DOHH2 (cell line): ENCODE measurements around the gene FBXO42.
A peak's percentile ranks its signal among the peaks of the same experiment; 100 is the strongest.

Source experiments
- H3F3A ChIP-seq: fragments of 200-600 bp; sonication (generic), shearing (Covaris generic); 2 replicates; pipeline ENCODE4 v1.6.0; 2016; ENCODE audit warnings: antibody characterized with exemption, mild to moderate bottlenecking; ENCODE audit not compliant: control insufficient read depth, insufficient read depth
- H3K27ac ChIP-seq: fragments of 200-600 bp; sonication (generic); 2 replicates; pipeline ENCODE4 v1.5.1; 2014; ENCODE audit warnings: low read depth, mild to moderate bottlenecking, low read length, moderate library complexity
- H3K27me3 ChIP-seq: fragments of 200-600 bp; sonication (generic); 2 replicates; pipeline ENCODE4 v1.6.1; 2014; ENCODE audit warnings: mild to moderate bottlenecking, low read length, mixed read lengths; ENCODE audit not compliant: control insufficient read depth
- H3K36me3 ChIP-seq: fragments of 200-600 bp; sonication (generic); 2 replicates; pipeline ENCODE4 v1.6.1; 2014; ENCODE audit warnings: mild to moderate bottlenecking, low read length, moderate library complexity, mixed read lengths; ENCODE audit not compliant: control insufficient read depth
- H3K4me1 ChIP-seq: fragments of 200-600 bp; sonication (generic); 2 replicates; pipeline ENCODE4 v1.6.1; 2014; ENCODE audit warnings: mild to moderate bottlenecking, low read length, mixed read lengths; ENCODE audit not compliant: control insufficient read depth
- H3K4me2 ChIP-seq: fragments of 200-600 bp; sonication (generic); 2 replicates; pipeline ENCODE4 v1.6.0; 2014; ENCODE audit warnings: mild to moderate bottlenecking, low read length, moderate library complexity
- H3K4me3 ChIP-seq: fragments of 200-600 bp; sonication (generic); 2 replicates; pipeline ENCODE4 v1.5.1; 2014; ENCODE audit warnings: mild to moderate bottlenecking, low read length, mixed read lengths
- H3K79me2 ChIP-seq: fragments of 200-600 bp; sonication (generic); 2 replicates; pipeline ENCODE4 v1.6.1; 2014; ENCODE audit warnings: mild to moderate bottlenecking, low read length, mixed read lengths; ENCODE audit not compliant: control insufficient read depth
- H3K9me2 ChIP-seq: fragments of 200-600 bp; sonication (generic); replicated peaks from 2 replicates; pipeline ENCODE4 v1.6.1; 2014; ENCODE audit warnings: mild to moderate bottlenecking, low read length, mixed read lengths; ENCODE audit not compliant: control insufficient read depth
- H3K9me3 ChIP-seq: fragments of 200-600 bp; sonication (generic); 2 replicates; pipeline ENCODE4 v1.6.1; 2014; ENCODE audit warnings: antibody characterized with exemption, low read length, mixed read lengths; ENCODE audit not compliant: control insufficient read depth, insufficient read depth
- H4K20me1 ChIP-seq: fragments of 200-600 bp; sonication (generic); 2 replicates; pipeline ENCODE4 v1.6.0; 2014; ENCODE audit warnings: low read depth, mild to moderate bottlenecking, antibody characterized with exemption, low read length, moderate library complexity; ENCODE audit not compliant: control insufficient read depth, insufficient read depth
- EZH2phosphoT487 ChIP-seq: fragments of 200-600 bp; sonication (generic); IDR thresholded peaks from 2 replicates; pipeline ENCODE4 v1.6.1; 2017; ENCODE audit warnings: borderline replicate concordance, mild to moderate bottlenecking, antibody characterized with exemption, low read length, moderate library complexity, mixed read lengths
- TF ChIP-seq, protein P1 (sequence below): fragments of 200-600 bp; sonication (generic); IDR thresholded peaks from one replicate; pipeline ENCODE4 v1.5.1; 2014; ENCODE audit warnings: antibody characterized with exemption, mild to moderate bottlenecking, low read depth, low read length; ENCODE audit not compliant: poor library complexity, severe bottlenecking

FBXO42 gene

GRCh38 chr1:16396591-16396990, 44.3 kb upstream of the FBXO42 start:
- Histone ChIP-seq H3K27me3 (no peaks in the 10 kb centered on the region), H3K4me2 (no peak overlapping the region), H3F3A (peaks cover 5% of the 10 kb centered on the region; the same call in 1 of the 2 replicates), H3K36me3 (peaks cover 61% of the 10 kb centered on the region), H3K9me2 (no peaks in the 10 kb centered on the region), H3K79me2 (peaks cover 28% of the 10 kb centered on the region), H3K4me1 (peaks cover under 1% of the 10 kb centered on the region; the same call in 1 of the 2 replicates), H3K9me3 (no peaks in the 10 kb centered on the region), H3K4me3 (no peak overlapping the region), H3K27ac (no peak overlapping the region), H4K20me1 (peaks cover 7% of the 10 kb centered on the region; the same call in 1 of the 2 replicates)
- TF ChIP-seq EZH2phosphoT487, result no peak
- TF ChIP-seq, protein P1, sequence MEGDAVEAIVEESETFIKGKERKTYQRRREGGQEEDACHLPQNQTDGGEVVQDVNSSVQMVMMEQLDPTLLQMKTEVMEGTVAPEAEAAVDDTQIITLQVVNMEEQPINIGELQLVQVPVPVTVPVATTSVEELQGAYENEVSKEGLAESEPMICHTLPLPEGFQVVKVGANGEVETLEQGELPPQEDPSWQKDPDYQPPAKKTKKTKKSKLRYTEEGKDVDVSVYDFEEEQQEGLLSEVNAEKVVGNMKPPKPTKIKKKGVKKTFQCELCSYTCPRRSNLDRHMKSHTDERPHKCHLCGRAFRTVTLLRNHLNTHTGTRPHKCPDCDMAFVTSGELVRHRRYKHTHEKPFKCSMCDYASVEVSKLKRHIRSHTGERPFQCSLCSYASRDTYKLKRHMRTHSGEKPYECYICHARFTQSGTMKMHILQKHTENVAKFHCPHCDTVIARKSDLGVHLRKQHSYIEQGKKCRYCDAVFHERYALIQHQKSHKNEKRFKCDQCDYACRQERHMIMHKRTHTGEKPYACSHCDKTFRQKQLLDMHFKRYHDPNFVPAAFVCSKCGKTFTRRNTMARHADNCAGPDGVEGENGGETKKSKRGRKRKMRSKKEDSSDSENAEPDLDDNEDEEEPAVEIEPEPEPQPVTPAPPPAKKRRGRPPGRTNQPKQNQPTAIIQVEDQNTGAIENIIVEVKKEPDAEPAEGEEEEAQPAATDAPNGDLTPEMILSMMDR, result no peak

DNA sequence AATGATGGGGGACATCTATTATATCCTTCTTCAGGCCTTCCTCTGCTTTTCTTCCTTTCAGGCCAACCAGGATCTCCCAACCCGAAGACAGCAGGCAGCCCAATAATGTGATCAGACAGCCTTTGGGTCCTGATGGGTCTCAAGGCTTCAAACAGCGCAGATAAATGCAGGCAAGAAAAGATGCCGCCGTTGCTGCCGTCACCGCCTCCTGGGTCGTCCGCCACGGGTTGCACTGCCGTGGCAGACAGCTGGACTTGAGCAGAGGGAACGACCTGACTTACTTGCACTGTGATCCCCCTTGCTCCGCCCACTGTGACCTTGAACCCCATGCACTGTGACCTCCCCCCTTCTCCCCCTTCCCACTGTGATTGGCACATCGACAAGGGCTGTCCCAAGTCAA, 42.7 kb upstream of the FBXO42 start:
- Histone ChIP-seq H3K4me1 (peaks cover 5% of the 10 kb centered on the region), H3K27ac (no peak overlapping the region), H3F3A (no peaks in the 10 kb centered on the region), H3K4me2 (no peak overlapping the region), H3K9me3 (no peaks in the 10 kb centered on the region), H3K9me2 (no peaks in the 10 kb centered on the region), H4K20me1 (peaks cover 18% of the 10 kb centered on the region), H3K79me2 (peaks cover 44% of the 10 kb centered on the region), H3K4me3 (no peak overlapping the region), H3K27me3 (no peaks in the 10 kb centered on the region), H3K36me3 (peaks cover 67% of the 10 kb centered on the region)
- no peak for TF ChIP-seq EZH2phosphoT487
- TF ChIP-seq, protein P1, result no peak

- Histone ChIP-seq H3K4me2 (no peak overlapping the region), H4K20me1 (peaks cover 20% of the 10 kb centered on the region), H3K27ac (no peak overlapping the region), H3K79me2 (peaks cover 53% of the 10 kb centered on the region), H3K4me1 (peaks cover 9% of the 10 kb centered on the region), H3K9me3 (no peaks in the 10 kb centered on the region), H3K9me2 (no peaks in the 10 kb centered on the region), H3F3A (no peaks in the 10 kb centered on the region), H3K36me3 (peaks cover 62% of the 10 kb centered on the region), H3K27me3 (no peaks in the 10 kb centered on the region), H3K4me3 (no peak overlapping the region)
- TF ChIP-seq, protein P1, result peak; percentile 13
- no peak for TF ChIP-seq EZH2phosphoT487
These were observed 41.6 kb upstream of the FBXO42 start for GRCh38 chr1:16393570-16394521.
